MM.1S (cell line): Measurements from ENCODE around the gene MAP3K20.

Source experiments
- DNase-seq: peaks from one replicate; pipeline ENCODE4 v3.0.0-alpha.2; 2015
- H2AFZ ChIP-seq: fragments of 300-600 bp; sonication (generic); 2 replicates; pipeline ENCODE4 v1.6.0; 2016; ENCODE audit warnings: antibody characterized with exemption, low read length
- H3F3A ChIP-seq: fragments of 300-600 bp; sonication (generic); 2 replicates; pipeline ENCODE4 v1.6.1; 2016; ENCODE audit warnings: mild to moderate bottlenecking, antibody characterized with exemption, low read length, moderate library complexity, mixed read lengths; ENCODE audit not compliant: insufficient read depth
- H3K27ac ChIP-seq: fragments of 300-600 bp; sonication (generic); 2 replicates; pipeline ENCODE4 v1.5.1; 2016; ENCODE audit warnings: mild to moderate bottlenecking, low read length
- H3K27me3 ChIP-seq: fragments of 300-600 bp; sonication (generic); replicated peaks from 2 replicates; pipeline ENCODE4 v1.6.0; 2016; ENCODE audit warnings: low read length; ENCODE audit not compliant: insufficient read depth
- H3K36me3 ChIP-seq: fragments of 300-600 bp; sonication (generic); replicated peaks from 2 replicates; pipeline ENCODE4 v1.6.1; 2016; ENCODE audit warnings: mild to moderate bottlenecking, low read length, mixed read lengths; ENCODE audit not compliant: insufficient read depth
- H3K4me1 ChIP-seq: fragments of 300-600 bp; sonication (generic); 2 replicates; pipeline ENCODE4 v1.6.1; 2016; ENCODE audit warnings: low read length, mixed read lengths
- H3K4me2 ChIP-seq: fragments of 300-600 bp; sonication (generic); 2 replicates; pipeline ENCODE4 v1.6.0; 2016; ENCODE audit warnings: low read depth, low read length
- H3K4me3 ChIP-seq: fragments of 300-600 bp; sonication (generic); 2 replicates; pipeline ENCODE4 v1.5.1; 2016; ENCODE audit warnings: low read length, mixed read lengths
- H3K79me2 ChIP-seq: fragments of 300-600 bp; sonication (generic); 2 replicates; pipeline ENCODE4 v1.6.1; 2016; ENCODE audit warnings: mixed run types, low read length, mixed read lengths
- H3K9ac ChIP-seq: fragments of 300-600 bp; sonication (generic); 2 replicates; pipeline ENCODE4 v1.6.1; 2016; ENCODE audit warnings: low read length, mixed read lengths
- H3K9me2 ChIP-seq: fragments of 300-600 bp; sonication (generic); replicated peaks from 2 replicates; pipeline ENCODE4 v1.6.1; 2016; ENCODE audit warnings: mild to moderate bottlenecking, low read length, mixed read lengths; ENCODE audit not compliant: insufficient read depth
- H3K9me3 ChIP-seq: fragments of 300-600 bp; sonication (generic); replicated peaks from 2 replicates; pipeline ENCODE4 v1.6.1; 2016; ENCODE audit warnings: mild to moderate bottlenecking, low read length, mixed read lengths; ENCODE audit not compliant: insufficient read depth
- H4K20me1 ChIP-seq: fragments of 300-600 bp; sonication (generic); 2 replicates; pipeline ENCODE4 v1.6.1; 2016; ENCODE audit warnings: mild to moderate bottlenecking, low read length, moderate library complexity, mixed read lengths; ENCODE audit not compliant: insufficient read depth
- EZH2 ChIP-seq: fragments of 300-600 bp; sonication (generic); optimal IDR thresholded peaks from 2 replicates; pipeline ENCODE3; 2017; ENCODE audit warnings: low read depth, mild to moderate bottlenecking, antibody characterized with exemption, low read length, mixed read lengths
- EZH2phosphoT487 ChIP-seq: fragments of 300-600 bp; sonication (generic); IDR thresholded peaks from 2 replicates; pipeline ENCODE4 v1.6.1; 2018; ENCODE audit warnings: antibody characterized with exemption, low read length
- TF ChIP-seq, protein P1 (sequence below): fragments of 300-600 bp; sonication (generic); IDR thresholded peaks from 2 replicates; pipeline ENCODE4 v1.5.1; 2016; ENCODE audit warnings: antibody characterized with exemption, low read length, mixed read lengths

MAP3K20 gene

GRCh38 chr2:173104156-173104555 is 28.5 kb downstream of the MAP3K20 start:
- no peak for TF ChIP-seq EZH2
- TF ChIP-seq, protein P1, sequence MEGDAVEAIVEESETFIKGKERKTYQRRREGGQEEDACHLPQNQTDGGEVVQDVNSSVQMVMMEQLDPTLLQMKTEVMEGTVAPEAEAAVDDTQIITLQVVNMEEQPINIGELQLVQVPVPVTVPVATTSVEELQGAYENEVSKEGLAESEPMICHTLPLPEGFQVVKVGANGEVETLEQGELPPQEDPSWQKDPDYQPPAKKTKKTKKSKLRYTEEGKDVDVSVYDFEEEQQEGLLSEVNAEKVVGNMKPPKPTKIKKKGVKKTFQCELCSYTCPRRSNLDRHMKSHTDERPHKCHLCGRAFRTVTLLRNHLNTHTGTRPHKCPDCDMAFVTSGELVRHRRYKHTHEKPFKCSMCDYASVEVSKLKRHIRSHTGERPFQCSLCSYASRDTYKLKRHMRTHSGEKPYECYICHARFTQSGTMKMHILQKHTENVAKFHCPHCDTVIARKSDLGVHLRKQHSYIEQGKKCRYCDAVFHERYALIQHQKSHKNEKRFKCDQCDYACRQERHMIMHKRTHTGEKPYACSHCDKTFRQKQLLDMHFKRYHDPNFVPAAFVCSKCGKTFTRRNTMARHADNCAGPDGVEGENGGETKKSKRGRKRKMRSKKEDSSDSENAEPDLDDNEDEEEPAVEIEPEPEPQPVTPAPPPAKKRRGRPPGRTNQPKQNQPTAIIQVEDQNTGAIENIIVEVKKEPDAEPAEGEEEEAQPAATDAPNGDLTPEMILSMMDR: no peak
- no peak for TF ChIP-seq EZH2phosphoT487

DNA sequence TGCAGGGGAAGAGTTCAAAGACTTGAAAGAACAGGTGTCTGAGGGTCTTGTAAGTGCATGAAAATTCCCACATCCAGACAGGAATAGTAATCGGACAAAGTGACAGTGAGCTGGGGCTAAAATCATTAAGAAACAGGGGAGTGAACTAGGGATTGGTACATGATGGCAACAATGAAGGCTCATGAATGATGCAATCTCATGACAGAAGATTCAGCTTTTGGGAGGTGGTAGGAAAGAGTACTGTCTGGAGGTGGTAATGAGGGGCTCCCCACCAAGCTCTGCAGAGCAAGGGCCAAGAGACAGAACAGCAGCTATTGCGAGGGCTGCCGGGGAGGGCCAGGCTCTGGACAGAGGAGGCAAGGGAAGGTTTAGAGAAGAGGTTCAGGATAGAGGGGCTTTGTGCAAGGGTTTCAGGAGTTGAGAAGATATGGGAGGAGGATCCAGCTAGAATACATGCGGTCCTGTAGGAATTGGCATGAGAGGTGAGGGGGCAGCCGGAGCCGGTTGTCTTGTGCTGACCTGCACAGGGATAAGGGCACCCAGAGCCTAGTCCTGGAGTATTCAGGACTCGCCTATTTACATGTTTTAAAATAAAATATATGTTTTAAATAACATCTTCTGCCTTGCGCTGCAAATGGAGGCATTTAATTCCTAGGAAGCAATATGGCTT is 31.4 kb downstream of the MAP3K20 start:
- no peaks in the 10 kb centered on the region for H3K9me3 ChIP-seq
- no peaks in the 10 kb centered on the region for H3K4me1 ChIP-seq
- no peak overlapping the region for H3K4me3 ChIP-seq
- H3K27me3 ChIP-seq: no peaks in the 10 kb centered on the region
- H3F3A ChIP-seq: peaks cover 4% of the 10 kb centered on the region; the same call in 1 of the 2 replicates
- H3K36me3 ChIP-seq: no peaks in the 10 kb centered on the region
- no peak overlapping the region for H3K27ac ChIP-seq
- no peak overlapping the region for H2AFZ ChIP-seq
- H3K9ac ChIP-seq: no peak overlapping the region
- H3K9me2 ChIP-seq: no peaks in the 10 kb centered on the region
- DNase-seq: no peak
- H3K79me2 ChIP-seq: no peaks in the 10 kb centered on the region
- H4K20me1 ChIP-seq: no peaks in the 10 kb centered on the region
- no peak overlapping the region for H3K4me2 ChIP-seq
- TF ChIP-seq EZH2phosphoT487 (no peak), EZH2 (no peak)
- TF ChIP-seq, protein P1: no peak

More at GRCh38 chr2:173104156-173104555, 28.5 kb downstream of the MAP3K20 start:
- Histone ChIP-seq H3K4me1 (no peaks in the 10 kb centered on the region), H3K79me2 (no peaks in the 10 kb centered on the region), H4K20me1 (no peaks in the 10 kb centered on the region), H3F3A (no peaks in the 10 kb centered on the region), H3K27me3 (no peaks in the 10 kb centered on the region), H3K4me2 (no peak overlapping the region), H3K9me2 (no peaks in the 10 kb centered on the region), H3K9me3 (no peaks in the 10 kb centered on the region), H2AFZ (no peak overlapping the region), H3K27ac (no peak overlapping the region), H3K9ac (no peak overlapping the region), H3K36me3 (no peaks in the 10 kb centered on the region), H3K4me3 (no peak overlapping the region)
- DNase-seq: no peak

- Histone ChIP-seq H3K36me3 (no peaks in the 10 kb centered on the region), H3K9me3 (no peaks in the 10 kb centered on the region), H4K20me1 (no peaks in the 10 kb centered on the region), H3K9ac (no peak overlapping the region), H3K79me2 (no peaks in the 10 kb centered on the region), H3K27me3 (no peaks in the 10 kb centered on the region), H2AFZ (no peak overlapping the region), H3K4me2 (no peak overlapping the region), H3K4me3 (no peak overlapping the region), H3K4me1 (no peaks in the 10 kb centered on the region), H3K27ac (no peak overlapping the region), H3F3A (peaks cover 4% of the 10 kb centered on the region; the same call in 1 of the 2 replicates), H3K9me2 (no peaks in the 10 kb centered on the region)
- DNase-seq: no peak
- TF ChIP-seq, protein P1: no peak
- TF ChIP-seq EZH2: no peak
- no peak for TF ChIP-seq EZH2phosphoT487
Observed at GRCh38 chr2:173107629-173108022, 32.0 kb downstream of the MAP3K20 start.
